OCI-LY1 (cell line): ENCODE measurements around the gene FBXL17.

ENCODE experiments used
- H2AFZ ChIP-seq: fragments of 200-600 bp; sonication (generic), shearing (Covaris generic); 2 replicates; pipeline ENCODE4 v1.6.0; 2014; ENCODE audit warnings: antibody characterized with exemption, mild to moderate bottlenecking, low read length
- H3F3A ChIP-seq: fragments of 200-600 bp; sonication (generic), shearing (Covaris generic); 2 replicates; pipeline ENCODE4 v1.6.0; 2014; ENCODE audit warnings: mild to moderate bottlenecking, antibody characterized with exemption, low read length, moderate library complexity; ENCODE audit not compliant: insufficient read depth
- H3K27ac ChIP-seq: fragments of 200-600 bp; sonication (generic); 2 replicates; pipeline ENCODE4 v1.5.1; 2014; ENCODE audit warnings: low read length, mixed run types, mild to moderate bottlenecking, low read depth; ENCODE audit not compliant: poor library complexity, severe bottlenecking
- H3K27me3 ChIP-seq: fragments of 200-600 bp; sonication (generic); 2 replicates; pipeline ENCODE4 v1.6.0; 2014; ENCODE audit warnings: antibody characterized with exemption, mild to moderate bottlenecking, low read length, moderate library complexity; ENCODE audit not compliant: insufficient read depth
- H3K36me3 ChIP-seq: fragments of 200-600 bp; sonication (generic); 2 replicates; pipeline ENCODE4 v1.6.1; 2014; ENCODE audit warnings: mild to moderate bottlenecking, antibody characterized with exemption, low read length, moderate library complexity, mixed read lengths; ENCODE audit not compliant: insufficient read depth
- H3K4me1 ChIP-seq: fragments of 200-600 bp; sonication (generic); 2 replicates; pipeline ENCODE4 v1.5.1; 2014; ENCODE audit warnings: mild to moderate bottlenecking, low read length, moderate library complexity; ENCODE audit not compliant: insufficient read depth, severe bottlenecking
- H3K4me2 ChIP-seq: fragments of 200-600 bp; sonication (generic), shearing (Covaris generic); 2 replicates; pipeline ENCODE4 v1.6.1; 2014; ENCODE audit warnings: low read length
- H3K4me3 ChIP-seq: fragments of 200-600 bp; sonication (generic); 2 replicates; pipeline ENCODE4 v1.5.1; 2014; ENCODE audit warnings: low read length, low read depth, mild to moderate bottlenecking, mixed read lengths; ENCODE audit not compliant: poor library complexity, severe bottlenecking
- H3K79me2 ChIP-seq: fragments of 200-600 bp; shearing (Covaris generic); 2 replicates; pipeline ENCODE4 v1.6.1; 2016; ENCODE audit warnings: mixed run types, low read length, mixed read lengths; ENCODE audit not compliant: insufficient read depth
- H3K9ac ChIP-seq: fragments of 200-600 bp; sonication (generic), shearing (Covaris generic); 2 replicates; pipeline ENCODE4 v1.6.1; 2014; ENCODE audit warnings: mild to moderate bottlenecking, low read length, mixed read lengths
- H3K9me2 ChIP-seq: fragments of 200-600 bp; sonication (generic), shearing (Covaris generic); 2 replicates; pipeline ENCODE4 v1.6.1; 2014; ENCODE audit warnings: low read depth, mild to moderate bottlenecking, low read length, mixed read lengths
- H3K9me3 ChIP-seq: fragments of 200-600 bp; shearing (Covaris generic); 2 replicates; pipeline ENCODE4 v1.6.1; 2014; ENCODE audit warnings: low read length, mixed read lengths
- H4K20me1 ChIP-seq: fragments of 200-600 bp; sonication (generic), shearing (Covaris generic); 2 replicates; pipeline ENCODE4 v1.6.0; 2016; ENCODE audit warnings: mild to moderate bottlenecking, low read length; ENCODE audit not compliant: insufficient read depth
- CTCF ChIP-seq: fragments of 200-600 bp; sonication (generic), shearing (Covaris generic); IDR thresholded peaks from 2 replicates; pipeline ENCODE4 v1.5.1; 2017; ENCODE audit warnings: mild to moderate bottlenecking, antibody characterized with exemption, low read length, moderate library complexity, mixed read lengths
- EZH2 ChIP-seq: fragments of 200-600 bp; sonication (generic), shearing (Covaris generic); IDR thresholded peaks from 2 replicates; pipeline ENCODE4 v1.8.0; 2017; ENCODE audit warnings: borderline replicate concordance, mixed run types, mild to moderate bottlenecking, antibody characterized with exemption, low read length, moderate library complexity, mixed read lengths

FBXL17 gene

GRCh38 chr5:108174286-108174685, 207.6 kb downstream of the FBXL17 start:
- H3K36me3 ChIP-seq, result no peaks in the 10 kb centered on the region
- H3K4me1 ChIP-seq, result no peaks in the 10 kb centered on the region
- no peak overlapping the region for H3K27ac ChIP-seq

DNA sequence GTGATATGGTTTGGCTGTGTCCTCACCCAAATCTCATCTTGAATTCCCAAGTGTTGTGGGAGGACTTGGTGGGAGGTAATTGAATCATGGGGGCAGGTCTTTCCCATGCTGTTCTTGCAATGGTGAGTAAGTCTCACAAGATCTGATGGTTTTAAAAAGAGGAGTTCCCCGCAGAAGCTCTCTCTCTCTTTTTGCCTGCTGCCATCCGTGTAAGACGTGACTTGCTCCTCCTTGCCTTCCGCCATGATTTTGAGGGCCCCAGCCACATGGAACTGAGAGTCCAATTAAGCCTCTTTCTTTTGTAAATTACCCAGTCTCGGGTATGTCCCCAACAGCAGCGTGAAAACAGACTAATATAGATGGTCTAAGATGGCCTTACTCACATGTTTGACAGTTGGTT, 210.1 kb downstream of the FBXL17 start:
- Histone ChIP-seq H3K36me3 (no peaks in the 10 kb centered on the region), H3K4me3 (no peak overlapping the region), H2AFZ (no peak overlapping the region), H3K27ac (no peak overlapping the region), H3K4me1 (no peaks in the 10 kb centered on the region), H3F3A (no peaks in the 10 kb centered on the region), H4K20me1 (no peaks in the 10 kb centered on the region), H3K9me2 (no peaks in the 10 kb centered on the region), H3K79me2 (no peaks in the 10 kb centered on the region), H3K27me3 (no peaks in the 10 kb centered on the region), H3K9me3 (no peaks in the 10 kb centered on the region), H3K9ac (no peak overlapping the region), H3K4me2 (no peak overlapping the region)
- TF ChIP-seq CTCF (no peak), EZH2 (no peak)

More at GRCh38 chr5:108174286-108174685, 207.6 kb downstream of the FBXL17 start:
- Histone ChIP-seq H2AFZ (no peak overlapping the region), H3K9me2 (no peaks in the 10 kb centered on the region), H3K4me2 (no peak overlapping the region), H3K79me2 (no peaks in the 10 kb centered on the region), H4K20me1 (no peaks in the 10 kb centered on the region), H3F3A (no peaks in the 10 kb centered on the region), H3K27me3 (no peaks in the 10 kb centered on the region), H3K9me3 (no peaks in the 10 kb centered on the region), H3K4me3 (no peak overlapping the region), H3K9ac (no peak overlapping the region)
- TF ChIP-seq CTCF (no peak), EZH2 (no peak)

- H3K27ac ChIP-seq, result no peak overlapping the region
- no peaks in the 10 kb centered on the region for H3K79me2 ChIP-seq
- no peak overlapping the region for H2AFZ ChIP-seq
- H3F3A ChIP-seq, result no peaks in the 10 kb centered on the region
- no peak overlapping the region for H3K9ac ChIP-seq
- H3K36me3 ChIP-seq, result no peaks in the 10 kb centered on the region
- H3K27me3 ChIP-seq, result no peaks in the 10 kb centered on the region
- H3K4me2 ChIP-seq, result no peak overlapping the region
- H3K9me2 ChIP-seq, result no peaks in the 10 kb centered on the region
- H3K4me1 ChIP-seq, result no peaks in the 10 kb centered on the region
- no peak for TF ChIP-seq EZH2
- TF ChIP-seq CTCF, result no peak
- H4K20me1 ChIP-seq, result no peaks in the 10 kb centered on the region
- no peak overlapping the region for H3K4me3 ChIP-seq
- H3K9me3 ChIP-seq, result no peaks in the 10 kb centered on the region
Measured at GRCh38 chr5:108168915-108169314, 213.0 kb downstream of the FBXL17 start.
